NB4 (cell line): ENCODE results near the gene AP2B1.

Source experiments
- POLR2A ChIP-seq: IDR thresholded peaks from 2 replicates; pipeline ENCODE4 v1.6.1; 2011; ENCODE audit warnings: mild to moderate bottlenecking; ENCODE audit not compliant: insufficient read length; ENCODE audit errors: extremely low read depth
- TF ChIP-seq, protein P1 (sequence below): IDR thresholded peaks from one replicate; pipeline ENCODE4 v1.5.1; 2012; ENCODE audit warnings: low read depth, low read length
- TF ChIP-seq, protein P2 (sequence below): IDR thresholded peaks from 2 replicates; pipeline ENCODE4 v1.6.1; 2011; ENCODE audit warnings: low read depth, low read length

DNA sequence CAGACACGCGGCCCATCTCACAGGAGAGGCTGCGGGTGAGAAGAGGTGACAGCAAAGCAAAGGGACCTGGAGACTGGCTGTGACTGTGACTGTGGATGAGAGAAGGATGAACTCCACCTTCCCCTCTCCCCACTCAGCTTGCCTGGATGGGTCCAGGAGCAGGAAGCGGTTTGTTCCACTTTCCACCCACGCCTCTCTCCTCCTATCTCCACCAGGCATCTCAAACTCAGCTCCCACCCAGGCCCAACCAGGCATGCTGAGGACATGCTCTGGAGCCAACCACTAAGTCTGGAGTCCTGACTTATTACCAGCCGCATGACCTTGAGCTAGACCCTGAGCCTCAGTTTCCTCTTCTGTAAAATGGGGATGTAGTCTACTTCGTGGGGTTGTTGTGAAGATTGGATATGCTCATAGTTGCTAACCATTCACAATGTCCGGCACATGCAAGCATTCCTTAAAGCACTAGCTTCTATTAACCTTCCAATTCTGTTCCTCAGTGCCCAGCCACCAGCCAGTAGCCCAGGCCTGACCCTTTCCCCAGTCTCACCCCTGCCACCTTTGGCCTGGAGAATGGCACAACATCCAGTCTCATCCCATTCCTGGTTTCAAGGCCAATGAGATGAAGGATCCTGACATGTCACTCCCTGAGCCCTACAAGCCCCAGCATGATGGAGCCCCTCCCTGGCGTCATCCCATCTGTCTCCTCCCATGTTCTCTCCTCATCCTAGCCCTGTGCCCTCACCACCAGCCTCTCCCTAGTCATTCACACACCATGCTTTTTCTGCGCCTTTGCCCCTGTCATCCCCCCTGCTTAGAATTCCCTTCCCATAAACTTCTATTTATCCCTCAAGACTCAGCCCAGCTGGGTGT is 163.6 kb downstream of the AP2B1 start:
- TF ChIP-seq, protein P1, sequence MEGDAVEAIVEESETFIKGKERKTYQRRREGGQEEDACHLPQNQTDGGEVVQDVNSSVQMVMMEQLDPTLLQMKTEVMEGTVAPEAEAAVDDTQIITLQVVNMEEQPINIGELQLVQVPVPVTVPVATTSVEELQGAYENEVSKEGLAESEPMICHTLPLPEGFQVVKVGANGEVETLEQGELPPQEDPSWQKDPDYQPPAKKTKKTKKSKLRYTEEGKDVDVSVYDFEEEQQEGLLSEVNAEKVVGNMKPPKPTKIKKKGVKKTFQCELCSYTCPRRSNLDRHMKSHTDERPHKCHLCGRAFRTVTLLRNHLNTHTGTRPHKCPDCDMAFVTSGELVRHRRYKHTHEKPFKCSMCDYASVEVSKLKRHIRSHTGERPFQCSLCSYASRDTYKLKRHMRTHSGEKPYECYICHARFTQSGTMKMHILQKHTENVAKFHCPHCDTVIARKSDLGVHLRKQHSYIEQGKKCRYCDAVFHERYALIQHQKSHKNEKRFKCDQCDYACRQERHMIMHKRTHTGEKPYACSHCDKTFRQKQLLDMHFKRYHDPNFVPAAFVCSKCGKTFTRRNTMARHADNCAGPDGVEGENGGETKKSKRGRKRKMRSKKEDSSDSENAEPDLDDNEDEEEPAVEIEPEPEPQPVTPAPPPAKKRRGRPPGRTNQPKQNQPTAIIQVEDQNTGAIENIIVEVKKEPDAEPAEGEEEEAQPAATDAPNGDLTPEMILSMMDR: no peak
- TF ChIP-seq, protein P2, sequence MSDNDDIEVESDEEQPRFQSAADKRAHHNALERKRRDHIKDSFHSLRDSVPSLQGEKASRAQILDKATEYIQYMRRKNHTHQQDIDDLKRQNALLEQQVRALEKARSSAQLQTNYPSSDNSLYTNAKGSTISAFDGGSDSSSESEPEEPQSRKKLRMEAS: no peak
- TF ChIP-seq POLR2A: no peak
